GM12872 (cell line): ENCODE measurements around the gene TM4SF18.

Experiments used
- TF ChIP-seq, protein P1 (sequence below): IDR thresholded peaks from 3 replicates; pipeline ENCODE4 v1.5.1; 2011; ENCODE audit warnings: low read depth, mild to moderate bottlenecking, low read length, moderate library complexity; ENCODE audit not compliant: insufficient read depth

The TM4SF18 gene

GRCh38 chr3:149343951-149344350 lies 10.5 kb upstream of the TM4SF18 start:
- TF ChIP-seq, protein P1, sequence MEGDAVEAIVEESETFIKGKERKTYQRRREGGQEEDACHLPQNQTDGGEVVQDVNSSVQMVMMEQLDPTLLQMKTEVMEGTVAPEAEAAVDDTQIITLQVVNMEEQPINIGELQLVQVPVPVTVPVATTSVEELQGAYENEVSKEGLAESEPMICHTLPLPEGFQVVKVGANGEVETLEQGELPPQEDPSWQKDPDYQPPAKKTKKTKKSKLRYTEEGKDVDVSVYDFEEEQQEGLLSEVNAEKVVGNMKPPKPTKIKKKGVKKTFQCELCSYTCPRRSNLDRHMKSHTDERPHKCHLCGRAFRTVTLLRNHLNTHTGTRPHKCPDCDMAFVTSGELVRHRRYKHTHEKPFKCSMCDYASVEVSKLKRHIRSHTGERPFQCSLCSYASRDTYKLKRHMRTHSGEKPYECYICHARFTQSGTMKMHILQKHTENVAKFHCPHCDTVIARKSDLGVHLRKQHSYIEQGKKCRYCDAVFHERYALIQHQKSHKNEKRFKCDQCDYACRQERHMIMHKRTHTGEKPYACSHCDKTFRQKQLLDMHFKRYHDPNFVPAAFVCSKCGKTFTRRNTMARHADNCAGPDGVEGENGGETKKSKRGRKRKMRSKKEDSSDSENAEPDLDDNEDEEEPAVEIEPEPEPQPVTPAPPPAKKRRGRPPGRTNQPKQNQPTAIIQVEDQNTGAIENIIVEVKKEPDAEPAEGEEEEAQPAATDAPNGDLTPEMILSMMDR, result 0 out of 3 replicates have a peak, but pooled peaks have one; percentile 14

GRCh38 chr3:149342413-149343380 lies 9.3 kb upstream of the TM4SF18 start:
- TF ChIP-seq, protein P1, result no peak

- TF ChIP-seq, protein P1, result no peak
Observed at GRCh38 chr3:149340310-149340933, 7.0 kb upstream of the TM4SF18 start.

- TF ChIP-seq, protein P1, result no peak
Observed at GRCh38 chr3:149339931-149340309, 6.5 kb upstream of the TM4SF18 start.

DNA sequence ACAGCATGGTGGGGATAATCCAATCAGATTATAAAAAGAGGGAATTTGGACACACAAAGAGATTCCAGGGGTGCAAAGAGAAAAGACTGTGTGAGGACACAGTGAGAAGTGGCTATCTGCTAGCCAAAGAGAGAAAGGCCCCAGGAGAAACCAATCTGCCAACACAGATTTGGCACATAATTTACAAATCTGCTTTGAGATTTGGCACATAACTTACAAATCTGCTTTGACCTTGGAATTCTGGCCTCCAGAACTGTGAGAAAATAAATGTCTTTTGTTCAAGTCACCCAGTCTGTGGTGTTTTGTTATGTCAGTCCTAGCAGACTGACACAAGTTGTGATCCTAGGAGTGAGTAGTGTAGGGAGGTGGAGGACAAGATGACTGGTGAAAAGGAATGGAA lies 3.5 kb upstream of the TM4SF18 start:
- TF ChIP-seq, protein P1, result no peak

- TF ChIP-seq, protein P1, result no peak
Observed at GRCh38 chr3:149332771-149333170, 665 bp downstream of the TM4SF18 start.

- TF ChIP-seq, protein P1, result no peak
Observed at GRCh38 chr3:149332227-149332765, 1.1 kb downstream of the TM4SF18 start.
